NB4 (cell line): ENCODE results near the gene ATXN7L1.

Experiments used
- DNase-seq: peaks from one replicate; pipeline ENCODE4 v3.0.0; 2010; ENCODE audit warnings: low read depth
- H3K4me3 ChIP-seq: one replicate; pipeline ENCODE4 v1.5.1; 2011; ENCODE audit warnings: mild to moderate bottlenecking, low read depth, low read length, moderate library complexity
- CTCF ChIP-seq: IDR thresholded peaks from one replicate; pipeline ENCODE4 v1.5.1; 2012; ENCODE audit warnings: low read depth, low read length
- MAX ChIP-seq: IDR thresholded peaks from 2 replicates; pipeline ENCODE4 v1.6.1; 2011; ENCODE audit warnings: low read depth, low read length
- MYC ChIP-seq: IDR thresholded peaks from 2 replicates; pipeline ENCODE4 v1.6.1; 2011; ENCODE audit warnings: low read depth, low read length
- POLR2A ChIP-seq: IDR thresholded peaks from 2 replicates; pipeline ENCODE4 v1.6.1; 2011; ENCODE audit warnings: mild to moderate bottlenecking; ENCODE audit not compliant: insufficient read length; ENCODE audit errors: extremely low read depth

Gene ATXN7L1

GRCh38 chr7:105621617-105622016, 254.8 kb downstream of the ATXN7L1 start:
- no peak overlapping the region for H3K4me3 ChIP-seq
- DNase-seq, result no peak
- no peak for TF ChIP-seq CTCF

GRCh38 chr7:105621176-105621575, 255.2 kb downstream of the ATXN7L1 start:
- no peak overlapping the region for H3K4me3 ChIP-seq
- DNase-seq, result no peak
- TF ChIP-seq MYC (no peak), POLR2A (no peak), MAX (no peak), CTCF (no peak)

- no peak for TF ChIP-seq POLR2A
- TF ChIP-seq CTCF, result no peak
- no peak for TF ChIP-seq MYC
- TF ChIP-seq MAX, result no peak
- H3K4me3 ChIP-seq, result no peak overlapping the region
- no peak for DNase-seq
Measured at GRCh38 chr7:105619590-105619989, 256.8 kb downstream of the ATXN7L1 start.

- no peak overlapping the region for H3K4me3 ChIP-seq
- no peak for TF ChIP-seq MAX
- TF ChIP-seq POLR2A, result no peak
- TF ChIP-seq MYC, result no peak
- no peak for TF ChIP-seq CTCF
- DNase-seq, result no peak
Measured at GRCh38 chr7:105618016-105618296, 258.4 kb downstream of the ATXN7L1 start.

GRCh38 chr7:105617280-105618015, 259.0 kb downstream of the ATXN7L1 start:
- DNase-seq, result no peak
- TF ChIP-seq CTCF, result no peak
- no peak for TF ChIP-seq POLR2A
- TF ChIP-seq MYC, result no peak
- no peak for TF ChIP-seq MAX
- H3K4me3 ChIP-seq, result no peak overlapping the region

GRCh38 chr7:105614341-105614840, 262.0 kb downstream of the ATXN7L1 start:
- no peak overlapping the region for H3K4me3 ChIP-seq
- TF ChIP-seq MYC, result no peak
- TF ChIP-seq POLR2A, result no peak
- no peak for TF ChIP-seq CTCF
- no peak for TF ChIP-seq MAX
- DNase-seq, result no peak
